Measurements from ENCODE around the gene MIA2. TPM values are rescaled to one million over a fixed set of nuclear protein-coding genes. Genes with fewer than 3 reads are reported as not detected.

MIA2 gene
- total RNA-seq, 1 donor from 2014 or later, result 17.5 TPM

DNA sequence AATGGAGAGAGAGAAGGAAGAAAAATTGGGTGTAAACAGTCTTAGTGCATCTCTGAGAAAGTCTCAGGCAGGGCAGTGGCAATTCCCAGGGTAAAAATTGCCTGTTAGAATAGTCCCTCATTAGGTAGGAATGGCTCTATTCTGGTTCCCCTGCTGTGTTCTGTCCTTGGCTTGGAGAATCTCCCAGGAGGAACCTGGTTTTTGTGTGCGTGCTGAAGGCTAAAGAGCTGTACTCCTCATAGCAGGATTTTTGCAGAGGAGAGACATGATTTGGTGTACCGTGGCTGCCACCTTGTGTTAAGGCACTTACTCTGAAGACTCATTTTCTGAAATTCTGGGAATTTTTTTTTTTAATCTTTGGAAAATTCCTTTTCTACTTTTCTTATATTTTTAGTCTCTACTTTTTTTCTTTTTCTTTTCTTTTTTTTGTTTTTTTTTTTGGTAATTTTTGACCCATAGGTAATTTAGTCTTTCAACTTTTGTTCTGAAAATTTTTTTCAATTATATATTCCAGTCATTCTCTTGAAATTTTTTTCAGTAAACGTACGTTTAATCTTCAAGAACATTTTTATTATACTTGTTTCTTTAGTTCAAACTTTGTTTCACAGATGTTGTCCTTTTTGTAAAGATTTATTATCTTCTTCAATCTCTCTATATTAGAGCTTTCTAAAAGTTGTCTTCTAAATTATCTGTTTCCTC is 134.7 kb downstream of the MIA2 start:
- Mint-ChIP-seq H3K9me3 (peaks cover 23% of the 10 kb centered on the region), H3K27ac (no peak overlapping the region), H3K27me3 (ENCODE audit: low read depth) (no peaks in the 10 kb centered on the region), H3K36me3 (ENCODE audit: low read depth) (peaks cover 27% of the 10 kb centered on the region), H3K4me3 (ENCODE audit: low read depth) (no peak overlapping the region), H3K4me1 (ENCODE audit: low read depth) (peaks cover 5% of the 10 kb centered on the region)
- DNase-seq (ENCODE audit: low spot score), result no peak
- intact Hi-C loops (cut with micrococcal nuclease), result loop anchor here (1.0 to 5.0 kb wide), 3 partner anchors 137 to 261 kb away; partner anchors contain the start of gene PNN

DNA sequence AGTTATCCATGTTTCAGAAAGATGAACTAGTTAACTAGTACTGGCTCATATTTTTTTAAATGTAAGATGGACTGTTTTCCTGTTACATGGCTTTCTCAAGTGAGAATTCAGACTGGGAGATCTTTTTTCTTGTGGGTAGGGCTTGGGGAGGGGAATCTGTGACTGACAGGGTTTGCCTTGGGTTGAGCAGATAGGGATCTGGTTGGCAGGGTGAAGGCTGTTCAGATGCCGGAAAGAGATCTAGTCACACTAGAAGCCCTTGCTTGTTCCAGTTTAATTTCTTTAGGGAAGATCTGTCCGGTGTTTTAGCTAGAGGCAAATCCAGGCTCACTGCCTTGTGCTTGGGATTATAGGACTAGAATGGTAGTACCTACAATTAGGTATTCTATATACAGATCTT is 135.3 kb downstream of the MIA2 start:
- peaks cover 21% of the 10 kb centered on the region for H3K36me3 Mint-ChIP-seq (ENCODE audit: low read depth)
- H3K4me1 Mint-ChIP-seq (ENCODE audit: low read depth), result peaks cover 4% of the 10 kb centered on the region

DNA sequence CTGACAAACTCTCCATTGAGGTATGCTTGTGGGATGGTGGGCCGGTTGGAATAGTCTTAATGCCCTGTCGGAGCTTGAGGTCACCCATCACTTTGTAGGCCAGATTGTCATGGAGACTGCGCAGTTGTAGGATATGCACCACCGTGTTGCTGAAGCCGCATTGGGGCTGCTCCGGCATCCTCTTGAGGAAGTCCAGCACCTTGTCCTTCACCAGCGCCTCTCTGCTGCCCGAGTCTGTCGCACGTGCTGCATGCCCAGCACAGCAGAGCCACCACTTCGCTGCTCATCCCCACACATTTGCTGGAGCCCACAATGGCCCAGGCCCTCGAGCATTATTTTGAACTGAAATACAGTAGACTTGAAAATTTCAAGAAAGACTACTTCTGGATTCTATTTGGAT is 136.7 kb downstream of the MIA2 start:
- DNase-seq (ENCODE audit: low spot score), result no peak
- H3K4me1 Mint-ChIP-seq (ENCODE audit: low read depth), result peaks cover 4% of the 10 kb centered on the region
- H3K9me3 Mint-ChIP-seq, result peaks cover 6% of the 10 kb centered on the region
- intact Hi-C loops (cut with micrococcal nuclease), result no loop called here
- H3K4me3 Mint-ChIP-seq (ENCODE audit: low read depth), result no peak overlapping the region
- H3K27me3 Mint-ChIP-seq (ENCODE audit: low read depth), result no peaks in the 10 kb centered on the region
- H3K27ac Mint-ChIP-seq, result no peak overlapping the region
- peaks cover 10% of the 10 kb centered on the region for H3K36me3 Mint-ChIP-seq (ENCODE audit: low read depth)

More for the DNA sequence above, 135.3 kb downstream of the MIA2 start:
- Mint-ChIP-seq H3K4me3 (ENCODE audit: low read depth) (no peak overlapping the region), H3K27me3 (ENCODE audit: low read depth) (no peaks in the 10 kb centered on the region), H3K27ac (no peak overlapping the region), H3K9me3 (peaks cover 18% of the 10 kb centered on the region)
- no peak for DNase-seq (ENCODE audit: low spot score)
- intact Hi-C loops (cut with micrococcal nuclease), result loop anchor here (5.0 kb wide), 1 partner anchor 192 kb away; the partner anchor contains the start of gene PNN

DNA sequence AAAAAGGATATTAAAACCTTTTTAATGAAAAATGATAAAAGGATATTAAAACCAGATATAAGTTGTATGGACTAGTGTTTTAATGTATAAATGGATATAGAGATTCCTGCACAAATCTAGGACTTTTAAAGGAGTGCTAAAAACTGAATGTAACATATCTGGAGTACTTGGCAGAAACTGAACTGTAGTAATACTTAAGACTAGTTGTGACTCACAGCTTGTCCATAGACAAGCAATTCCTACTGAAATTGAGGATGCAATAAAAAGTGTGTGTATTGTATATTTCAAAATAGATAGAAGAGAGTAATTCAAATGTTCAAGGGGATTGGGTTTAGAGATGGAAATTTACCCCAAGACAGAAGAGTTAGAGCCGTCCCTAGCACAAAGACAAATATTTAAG is 138.9 kb downstream of the MIA2 start:
- Mint-ChIP-seq H3K9me3 (no peaks in the 10 kb centered on the region), H3K36me3 (ENCODE audit: low read depth) (peaks cover 3% of the 10 kb centered on the region), H3K27me3 (ENCODE audit: low read depth) (no peaks in the 10 kb centered on the region), H3K4me3 (ENCODE audit: low read depth) (no peak overlapping the region), H3K4me1 (ENCODE audit: low read depth) (peaks cover 11% of the 10 kb centered on the region), H3K27ac (no peak overlapping the region)
- intact Hi-C loops (cut with micrococcal nuclease), result no loop called here
- no peak for DNase-seq (ENCODE audit: low spot score)

DNA sequence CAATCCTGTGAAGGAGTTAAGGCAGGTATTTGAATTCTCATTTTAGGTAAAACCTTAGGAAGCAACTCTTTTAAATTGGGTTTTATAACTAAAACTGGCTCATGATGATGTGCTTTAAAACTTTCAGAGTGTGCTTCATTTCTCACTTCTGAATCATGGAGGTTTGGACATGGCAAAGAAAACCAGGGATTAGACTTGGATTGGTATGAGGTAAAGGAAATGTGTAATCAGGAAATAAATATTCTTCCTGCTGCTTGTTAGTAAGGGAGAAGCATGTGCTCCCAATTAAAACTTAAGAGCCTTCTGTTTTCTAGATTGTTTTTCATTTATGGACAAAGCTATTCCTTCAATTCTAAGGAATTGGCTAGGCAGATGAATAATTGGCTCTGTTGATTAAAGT is 141.1 kb downstream of the MIA2 start:
- peaks cover 3% of the 10 kb centered on the region for H3K36me3 Mint-ChIP-seq (ENCODE audit: low read depth)
- peaks cover 10% of the 10 kb centered on the region for H3K4me1 Mint-ChIP-seq (ENCODE audit: low read depth)
- no peak overlapping the region for H3K4me3 Mint-ChIP-seq (ENCODE audit: low read depth)
- no peaks in the 10 kb centered on the region for H3K9me3 Mint-ChIP-seq
- no peak for DNase-seq (ENCODE audit: low spot score)
- no peak overlapping the region for H3K27ac Mint-ChIP-seq
- no peaks in the 10 kb centered on the region for H3K27me3 Mint-ChIP-seq (ENCODE audit: low read depth)
- intact Hi-C loops (cut with micrococcal nuclease), result no loop called here

DNA sequence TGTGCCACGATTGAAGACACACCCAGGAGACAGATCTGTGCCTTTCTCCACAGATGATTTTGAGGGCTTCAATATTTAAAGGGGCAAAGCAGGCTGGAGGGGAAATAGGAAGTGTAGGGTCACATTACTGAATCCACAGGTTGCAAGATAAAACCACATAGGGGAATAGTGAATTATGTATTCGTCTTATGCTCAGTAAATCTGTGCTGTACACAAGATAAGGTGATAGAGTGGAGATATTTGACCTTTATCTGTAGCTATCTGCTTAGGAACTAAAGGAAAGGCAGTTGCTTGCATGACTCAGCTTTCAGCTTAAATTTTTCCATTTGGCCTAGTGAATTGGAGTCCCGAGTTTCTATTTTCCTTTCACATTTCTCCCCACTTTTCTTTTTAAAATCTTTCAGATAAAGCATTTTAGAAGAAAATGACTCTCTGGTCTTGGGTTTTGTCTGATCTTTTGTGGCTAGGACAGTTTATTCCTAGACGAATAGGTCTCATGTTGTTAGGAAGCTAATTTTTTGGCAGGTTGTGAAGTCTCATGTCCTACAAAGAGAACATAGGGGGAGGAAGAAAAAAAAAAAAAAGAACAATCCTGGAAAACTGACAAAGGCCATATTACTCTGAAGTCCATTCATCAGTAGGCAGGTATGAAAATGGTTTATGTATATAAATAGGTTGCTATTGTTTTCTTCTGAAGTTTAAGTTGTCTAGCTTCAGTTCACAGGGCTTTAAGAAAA is 143.1 kb downstream of the MIA2 start:
- H3K9me3 Mint-ChIP-seq, result no peaks in the 10 kb centered on the region
- H3K27ac Mint-ChIP-seq, result no peak overlapping the region
- H3K4me1 Mint-ChIP-seq (ENCODE audit: low read depth), result peaks cover 12% of the 10 kb centered on the region
- no peak overlapping the region for H3K4me3 Mint-ChIP-seq (ENCODE audit: low read depth)
- DNase-seq (ENCODE audit: low spot score), result no peak
- H3K36me3 Mint-ChIP-seq (ENCODE audit: low read depth), result peaks cover 3% of the 10 kb centered on the region
- intact Hi-C loops (cut with micrococcal nuclease), result no loop called here
- H3K27me3 Mint-ChIP-seq (ENCODE audit: low read depth), result no peaks in the 10 kb centered on the region

DNA sequence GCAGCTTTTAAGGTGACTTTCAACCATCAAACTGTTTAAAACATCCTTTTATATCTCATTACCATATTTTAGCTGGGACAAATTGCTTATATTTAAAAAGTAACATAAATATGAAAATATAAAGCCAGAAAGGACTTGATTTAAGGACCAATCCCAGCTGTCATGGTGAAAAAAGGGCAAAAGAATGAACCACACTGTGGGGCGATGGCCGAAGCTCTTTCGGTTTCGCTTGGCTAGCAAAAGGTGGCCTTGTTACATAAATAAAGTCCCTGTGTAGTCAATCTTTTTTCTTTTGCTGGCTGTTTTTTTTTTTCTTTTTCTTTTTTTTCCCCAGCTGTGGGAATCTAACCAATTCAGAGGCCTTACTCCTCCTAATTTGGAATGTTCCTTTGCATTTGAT is 147.7 kb downstream of the MIA2 start:
- H3K27me3 Mint-ChIP-seq (ENCODE audit: low read depth), result no peaks in the 10 kb centered on the region
- peaks cover 44% of the 10 kb centered on the region for H3K4me1 Mint-ChIP-seq (ENCODE audit: low read depth)
- H3K36me3 Mint-ChIP-seq (ENCODE audit: low read depth), result no peaks in the 10 kb centered on the region
- H3K27ac Mint-ChIP-seq, result no peak overlapping the region
- no peaks in the 10 kb centered on the region for H3K9me3 Mint-ChIP-seq
- no peak overlapping the region for H3K4me3 Mint-ChIP-seq (ENCODE audit: low read depth)
- no peak for DNase-seq (ENCODE audit: low spot score)
- intact Hi-C loops (cut with micrococcal nuclease), result loop anchor here (5.0 kb wide), 2 partner anchors 51 to 269 kb away; partner anchors contain the start of genes FBXO33 and GEMIN2

DNA sequence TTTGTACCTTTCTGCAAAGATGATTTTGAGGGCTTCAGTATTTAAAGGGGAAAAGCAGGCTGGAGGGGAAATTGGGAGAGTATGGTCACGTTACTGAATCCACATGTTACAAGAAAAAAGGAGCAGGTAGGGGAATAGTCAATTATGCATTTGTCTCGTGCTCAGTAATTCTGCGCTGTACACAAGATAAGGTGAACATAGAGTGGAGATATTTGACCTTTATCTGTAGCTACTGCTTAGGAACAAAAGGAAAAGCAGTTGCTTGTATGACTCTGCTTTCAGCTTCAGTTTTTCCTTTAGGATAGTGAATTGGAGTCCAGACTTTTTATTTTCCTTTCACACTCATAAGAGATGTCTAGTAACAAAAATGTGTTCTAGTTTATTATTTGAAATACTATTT is 148.7 kb downstream of the MIA2 start:
- Mint-ChIP-seq H3K9me3 (no peaks in the 10 kb centered on the region), H3K4me1 (ENCODE audit: low read depth) (peaks cover 37% of the 10 kb centered on the region), H3K36me3 (ENCODE audit: low read depth) (peaks cover 2% of the 10 kb centered on the region), H3K27me3 (ENCODE audit: low read depth) (no peaks in the 10 kb centered on the region), H3K4me3 (ENCODE audit: low read depth) (no peak overlapping the region), H3K27ac (no peak overlapping the region)
- intact Hi-C loops (cut with micrococcal nuclease), result loop anchor here (2.0 to 5.0 kb wide), 3 partner anchors 50 to 270 kb away; partner anchors contain the start of genes FBXO33 and GEMIN2
- DNase-seq (ENCODE audit: low spot score), result no peak

DNA sequence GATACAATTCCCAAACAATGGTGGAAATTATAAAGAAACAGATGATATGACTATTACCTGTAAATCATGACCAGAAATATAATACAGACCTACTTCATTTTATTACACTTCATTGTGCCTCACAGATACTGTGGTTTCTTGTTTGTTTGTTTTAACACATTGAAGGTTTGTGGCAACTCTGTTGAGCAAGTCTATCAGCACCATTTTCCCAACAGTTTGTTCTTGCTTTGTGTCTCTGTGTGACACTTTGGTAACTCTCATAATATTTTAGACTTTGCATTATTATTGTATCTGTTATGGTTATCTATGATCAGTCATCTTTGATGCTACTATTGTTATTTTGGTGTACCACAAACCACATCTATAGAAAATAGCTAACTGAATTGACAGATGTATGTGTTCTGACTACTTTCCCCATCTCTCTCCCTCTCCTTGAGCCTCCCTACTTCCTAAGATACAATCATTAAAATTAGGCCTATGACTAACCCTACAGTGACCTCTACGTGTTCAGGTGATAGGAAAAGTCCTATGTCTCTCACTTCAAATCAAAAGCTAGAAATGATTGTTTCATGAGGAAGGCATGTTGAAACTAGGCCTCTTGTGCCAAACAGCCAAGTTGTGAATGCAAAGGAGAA is 149.4 kb downstream of the MIA2 start:
- peak overlapping the region; percentile 36 for H3K27ac Mint-ChIP-seq
- peaks cover 37% of the 10 kb centered on the region for H3K4me1 Mint-ChIP-seq (ENCODE audit: low read depth)
- no peaks in the 10 kb centered on the region for H3K9me3 Mint-ChIP-seq
- H3K27me3 Mint-ChIP-seq (ENCODE audit: low read depth), result no peaks in the 10 kb centered on the region
- intact Hi-C loops (cut with micrococcal nuclease), result loop anchor here (1.0 to 5.0 kb wide), 4 partner anchors 40 to 271 kb away; partner anchors contain the start of genes FBXO33 and GEMIN2
- no peak for DNase-seq (ENCODE audit: low spot score)
- no peak overlapping the region for H3K4me3 Mint-ChIP-seq (ENCODE audit: low read depth)
- peaks cover 2% of the 10 kb centered on the region for H3K36me3 Mint-ChIP-seq (ENCODE audit: low read depth)

DNA sequence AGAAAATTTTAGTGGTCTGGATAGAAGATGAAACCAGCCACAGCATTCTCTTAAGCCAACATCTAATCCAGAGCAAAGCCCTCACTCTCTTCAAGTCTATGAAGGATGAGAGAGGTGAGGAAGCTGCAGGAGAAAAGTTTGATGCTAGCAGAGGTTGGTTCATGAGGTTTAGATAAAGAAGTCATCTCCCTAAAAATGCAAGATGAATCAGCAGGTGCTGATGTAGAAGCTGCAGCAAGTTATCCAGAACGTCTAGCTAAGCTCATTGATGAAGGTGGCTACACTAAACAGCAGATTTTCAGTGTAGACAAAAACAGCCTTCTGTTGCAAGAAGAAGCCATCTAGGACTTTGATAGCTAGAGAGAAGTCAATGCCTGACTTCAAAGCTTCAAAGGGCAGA is 150.0 kb downstream of the MIA2 start:
- H3K27me3 Mint-ChIP-seq (ENCODE audit: low read depth), result no peaks in the 10 kb centered on the region
- no peaks in the 10 kb centered on the region for H3K9me3 Mint-ChIP-seq
- DNase-seq (ENCODE audit: low spot score), result no peak
- H3K27ac Mint-ChIP-seq, result peak overlapping the region; percentile 36
- peaks cover 37% of the 10 kb centered on the region for H3K4me1 Mint-ChIP-seq (ENCODE audit: low read depth)
- no peak overlapping the region for H3K4me3 Mint-ChIP-seq (ENCODE audit: low read depth)
- intact Hi-C loops (cut with micrococcal nuclease), result loop anchor here (1.0 to 5.0 kb wide), 4 partner anchors 40 to 271 kb away; partner anchors contain the start of genes FBXO33 and GEMIN2
- peaks cover 2% of the 10 kb centered on the region for H3K36me3 Mint-ChIP-seq (ENCODE audit: low read depth)

DNA sequence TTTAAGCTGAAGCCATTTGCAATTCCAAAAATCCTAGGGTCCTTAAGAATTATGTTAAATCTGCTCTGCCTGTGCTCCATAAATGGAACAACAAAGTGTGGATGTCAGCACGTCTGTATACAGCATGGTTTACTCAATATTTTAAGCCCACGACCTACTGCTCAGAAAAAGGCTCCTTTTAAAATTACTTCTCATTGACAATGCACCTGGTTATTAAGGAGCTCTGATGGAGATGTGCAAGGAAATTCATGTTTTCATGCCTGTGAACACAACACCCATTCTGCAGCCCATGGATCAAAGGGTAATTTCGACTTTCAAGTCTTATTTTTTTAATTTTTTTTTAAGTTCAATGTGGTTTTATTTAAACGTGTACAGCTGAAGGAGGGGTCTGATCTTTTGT is 150.5 kb downstream of the MIA2 start:
- no peak for DNase-seq (ENCODE audit: low spot score)
- no peaks in the 10 kb centered on the region for H3K27me3 Mint-ChIP-seq (ENCODE audit: low read depth)

DNA sequence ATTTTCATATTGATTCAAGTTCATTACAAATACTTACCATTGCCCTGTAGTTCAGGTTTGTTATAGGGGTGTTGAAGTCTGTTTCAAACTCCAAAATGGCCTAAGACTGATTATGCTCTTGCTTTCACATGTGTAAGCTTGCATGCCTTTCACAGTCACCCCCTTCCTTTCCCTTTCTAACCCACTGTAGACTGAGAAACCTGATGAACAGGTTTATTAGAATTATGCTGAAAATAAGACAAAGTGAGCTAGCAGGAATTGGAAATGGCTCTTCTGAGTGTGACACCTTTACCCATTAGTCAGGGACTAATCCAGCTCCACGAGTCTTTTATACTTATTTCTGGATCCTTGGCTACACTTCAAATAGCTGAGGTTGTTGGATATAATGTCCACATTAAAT is 159.6 kb downstream of the MIA2 start:
- Mint-ChIP-seq H3K36me3 (ENCODE audit: low read depth) (peaks cover 30% of the 10 kb centered on the region), H3K9me3 (no peaks in the 10 kb centered on the region), H3K4me3 (ENCODE audit: low read depth) (no peak overlapping the region), H3K27ac (no peak overlapping the region), H3K4me1 (ENCODE audit: low read depth) (peaks cover 11% of the 10 kb centered on the region), H3K27me3 (ENCODE audit: low read depth) (no peaks in the 10 kb centered on the region)
- no peak for DNase-seq (ENCODE audit: low spot score)
- intact Hi-C loops (cut with micrococcal nuclease), result no loop called here

More for the DNA sequence above, 150.5 kb downstream of the MIA2 start:
- Mint-ChIP-seq H3K9me3 (no peaks in the 10 kb centered on the region), H3K4me1 (ENCODE audit: low read depth) (peaks cover 37% of the 10 kb centered on the region), H3K36me3 (ENCODE audit: low read depth) (peaks cover 2% of the 10 kb centered on the region), H3K27ac (peak overlapping the region; percentile 19), H3K4me3 (ENCODE audit: low read depth) (no peak overlapping the region)
- intact Hi-C loops (cut with micrococcal nuclease), result loop anchor here (5.0 kb wide), 2 partner anchors 48 to 272 kb away; partner anchors contain the start of genes FBXO33 and GEMIN2
